ENCODE data around the gene SMAD5. TPM values are rescaled to one million over a fixed set of nuclear protein-coding genes. Genes with fewer than 3 reads are reported as not detected.

Gene SMAD5
- total RNA-seq, 1 donor from 2014 or later = 52.7 TPM

DNA sequence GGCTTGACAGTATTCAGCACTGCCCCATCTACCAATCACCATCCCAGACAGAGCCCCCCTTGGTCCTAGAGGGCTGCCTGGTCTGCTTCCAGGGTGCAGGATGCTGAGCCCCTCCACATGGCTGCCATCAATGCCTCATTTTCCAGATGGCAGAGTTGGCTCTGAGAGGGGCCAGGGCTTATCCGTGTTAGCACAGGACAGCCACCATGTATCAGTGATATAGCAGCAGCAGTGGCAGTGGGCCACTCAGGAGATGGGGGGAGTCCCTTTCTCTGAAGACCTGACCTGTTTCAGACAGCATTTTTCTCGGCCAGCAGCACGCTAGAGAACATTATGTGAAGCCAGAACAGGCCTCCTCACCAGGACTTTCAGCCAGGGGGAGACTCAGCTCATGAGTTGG is 61.9 kb downstream of the SMAD5 start:
- ATAC-seq (no peak), DNase-seq (peak; percentile 39)
- Histone ChIP-seq H3K4me1 (peaks cover 15% of the 10 kb centered on the region), H3K27me3 (peaks cover 39% of the 10 kb centered on the region), H3K27ac (no peak overlapping the region), H3K36me3 (no peaks in the 10 kb centered on the region), H3K4me3 (no peak overlapping the region), H3K9me3 (no peaks in the 10 kb centered on the region)
- TF ChIP-seq, protein P1, sequence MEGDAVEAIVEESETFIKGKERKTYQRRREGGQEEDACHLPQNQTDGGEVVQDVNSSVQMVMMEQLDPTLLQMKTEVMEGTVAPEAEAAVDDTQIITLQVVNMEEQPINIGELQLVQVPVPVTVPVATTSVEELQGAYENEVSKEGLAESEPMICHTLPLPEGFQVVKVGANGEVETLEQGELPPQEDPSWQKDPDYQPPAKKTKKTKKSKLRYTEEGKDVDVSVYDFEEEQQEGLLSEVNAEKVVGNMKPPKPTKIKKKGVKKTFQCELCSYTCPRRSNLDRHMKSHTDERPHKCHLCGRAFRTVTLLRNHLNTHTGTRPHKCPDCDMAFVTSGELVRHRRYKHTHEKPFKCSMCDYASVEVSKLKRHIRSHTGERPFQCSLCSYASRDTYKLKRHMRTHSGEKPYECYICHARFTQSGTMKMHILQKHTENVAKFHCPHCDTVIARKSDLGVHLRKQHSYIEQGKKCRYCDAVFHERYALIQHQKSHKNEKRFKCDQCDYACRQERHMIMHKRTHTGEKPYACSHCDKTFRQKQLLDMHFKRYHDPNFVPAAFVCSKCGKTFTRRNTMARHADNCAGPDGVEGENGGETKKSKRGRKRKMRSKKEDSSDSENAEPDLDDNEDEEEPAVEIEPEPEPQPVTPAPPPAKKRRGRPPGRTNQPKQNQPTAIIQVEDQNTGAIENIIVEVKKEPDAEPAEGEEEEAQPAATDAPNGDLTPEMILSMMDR (IDR thresholded peaks at IDR 0.05) = no peak
- intact Hi-C loops (cut with DNase I) = no loop called here

- no peak for ATAC-seq
- Histone ChIP-seq H3K4me3 (no peak overlapping the region), H3K27me3 (peaks cover 39% of the 10 kb centered on the region)
Measured at GRCh38 chr5:136195971-136196820, 63.6 kb downstream of the SMAD5 start.

GRCh38 chr5:136197462-136198142 is 65.0 kb downstream of the SMAD5 start:
- Histone ChIP-seq H3K36me3 (no peaks in the 10 kb centered on the region), H3K4me3 (no peak overlapping the region), H3K27me3 (peaks cover 28% of the 10 kb centered on the region), H3K9me3 (no peaks in the 10 kb centered on the region), H3K4me1 (peaks cover 3% of the 10 kb centered on the region), H3K27ac (no peak overlapping the region)
- ATAC-seq = no peak
- TF ChIP-seq, protein P1 (IDR thresholded peaks at IDR 0.05) = no peak
- intact Hi-C loops (cut with DNase I) = no loop called here
- no peak for DNase-seq

More at GRCh38 chr5:136195971-136196820, 63.6 kb downstream of the SMAD5 start:
- no peak for DNase-seq
- TF ChIP-seq, protein P1 (IDR thresholded peaks at IDR 0.05) = no peak
- peaks cover 15% of the 10 kb centered on the region for H3K4me1 ChIP-seq
- H3K9me3 ChIP-seq = no peaks in the 10 kb centered on the region
- intact Hi-C loops (cut with DNase I) = no loop called here
- no peak overlapping the region for H3K27ac ChIP-seq
- H3K36me3 ChIP-seq = no peaks in the 10 kb centered on the region

- peaks cover 19% of the 10 kb centered on the region for H3K27me3 ChIP-seq
- intact Hi-C loops (cut with DNase I) = no loop called here
- TF ChIP-seq, protein P1 (IDR thresholded peaks at IDR 0.05) = no peak
- no peaks in the 10 kb centered on the region for H3K4me1 ChIP-seq
- ATAC-seq = no peak
- no peak overlapping the region for H3K27ac ChIP-seq
- no peak overlapping the region for H3K4me3 ChIP-seq
- H3K9me3 ChIP-seq = no peaks in the 10 kb centered on the region
- no peak for DNase-seq
- no peaks in the 10 kb centered on the region for H3K36me3 ChIP-seq
Measured at GRCh38 chr5:136198453-136198852, 65.8 kb downstream of the SMAD5 start.

DNA sequence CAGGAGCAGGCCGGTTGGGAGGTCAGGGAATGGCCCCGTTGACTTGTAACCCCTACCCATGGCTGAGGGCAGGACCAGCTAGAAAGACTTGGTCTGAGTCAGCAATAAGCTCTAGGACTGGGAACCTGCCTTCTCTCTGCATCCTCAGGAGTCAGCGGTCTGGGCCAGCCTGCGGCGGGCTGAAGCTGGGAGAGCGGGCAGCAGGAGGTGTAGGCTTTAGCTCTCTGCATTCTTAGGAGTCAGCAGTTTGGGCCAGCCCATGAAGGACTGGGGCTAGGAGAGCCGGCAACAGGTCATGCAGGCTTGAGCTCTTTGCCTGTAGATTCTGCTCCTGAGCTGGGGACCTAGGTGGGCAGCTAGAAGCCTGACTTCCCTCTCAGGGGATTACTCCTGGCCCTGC is 66.8 kb downstream of the SMAD5 start:
- no peak overlapping the region for H3K27ac ChIP-seq
- TF ChIP-seq, protein P1 (IDR thresholded peaks at IDR 0.05) = no peak
- peaks cover 12% of the 10 kb centered on the region for H3K27me3 ChIP-seq
- intact Hi-C loops (cut with DNase I) = no loop called here
- no peaks in the 10 kb centered on the region for H3K4me1 ChIP-seq
- no peak overlapping the region for H3K4me3 ChIP-seq
- no peaks in the 10 kb centered on the region for H3K9me3 ChIP-seq
- ATAC-seq (no peak), DNase-seq (peak; percentile 27)
- no peaks in the 10 kb centered on the region for H3K36me3 ChIP-seq

Data from upper lobe of right lung (tissue), 1 donor.